Measurements from ENCODE around the gene CSTB. TPM values are rescaled to one million over a fixed set of nuclear protein-coding genes. Genes with fewer than 3 reads are reported as not detected.
"Not testable (repeated sequence)": the region's sequence is repeated elsewhere in the genome, so short reads cannot be mapped to it uniquely, and the experiment has no call there.

Gene CSTB
- total and polyA plus RNA-seq, 2 of the 8 experiments (the other 6 are each of a cell fraction or from before 2014, with no cell fraction given) = 53.8 to 64.1 TPM

- H3K18ac ChIP-seq (ENCODE audit: extremely low read depth, low read length); H3K79me1 ChIP-seq (ENCODE audit: low read depth, low read length); H2BK5ac ChIP-seq (ENCODE audit: low read depth, low read length); H3K23me2 ChIP-seq (ENCODE audit: low read depth, low read length); POLR2A ChIA-PET (ENCODE audit: partially characterized antibody); H3K4me2 ChIP-seq (ENCODE audit: insufficient read depth in 1 of 2, low read depth in 2 of 2, low read length in 2 of 2); H2BK20ac ChIP-seq (ENCODE audit: low read length); H3K23ac ChIP-seq (ENCODE audit: insufficient read length); DNase-seq (ENCODE audit: low read depth in 1 of 2, low spot score in 2 of 2); H3K79me2 ChIP-seq (ENCODE audit: control insufficient read depth in 1 of 2, insufficient read depth in 2 of 2, low read length in 2 of 2); H2AK5ac ChIP-seq (ENCODE audit: low read depth, low read length); H2BK15ac ChIP-seq (ENCODE audit: low read length); H3K14ac ChIP-seq (ENCODE audit: insufficient read length); H3K36me3 ChIP-seq (ENCODE audit: control insufficient read depth in 2 of 4, insufficient read depth in 4 of 4, low read length in 3 of 4); H4K8ac ChIP-seq (ENCODE audit: extremely low read depth, insufficient read depth, low read length); H4K20me1 ChIP-seq (replicated peaks in 1 of 2; ENCODE audit: control insufficient read depth in 1 of 2, insufficient read depth in 2 of 2, low read length in 2 of 2); FAIRE-seq; H4K91ac ChIP-seq (replicated peaks; ENCODE audit: insufficient read length, low read length); H3K4me1 ChIP-seq (replicated peaks in 1 of 4; ENCODE audit: control insufficient read depth in 3 of 4, insufficient read depth in 4 of 4, low read length in 3 of 4); H3K27me3 ChIP-seq (replicated peaks in 1 of 4; ENCODE audit: control insufficient read depth in 3 of 4, extremely low read depth in 1 of 4, insufficient read depth in 3 of 4, low read length in 3 of 4); H3K27ac ChIP-seq (ENCODE audit: low read depth, low read length); H2AFZ ChIP-seq (ENCODE audit: low read length); H2BK12ac ChIP-seq (ENCODE audit: low read depth, low read length); H3K4me3 ChIP-seq (ENCODE audit: extremely low read depth in 1 of 4, insufficient read depth in 2 of 4, low read depth in 3 of 4, low read length in 4 of 4); H4K5ac ChIP-seq (ENCODE audit: insufficient read length, low read depth, low read length); H3K4ac ChIP-seq (replicated peaks; ENCODE audit: insufficient read length, low read depth, low read length); H2BK120ac ChIP-seq (replicated peaks; ENCODE audit: low read depth, low read length); H3K56ac ChIP-seq (replicated peaks; ENCODE audit: insufficient read length, low read depth, low read length); H3K9ac ChIP-seq (replicated peaks in 1 of 4; ENCODE audit: extremely low read depth in 1 of 4, low read depth in 3 of 4, low read length in 3 of 4): not testable (repeated sequence)
- CTCF ChIA-PET (ENCODE audit: partially characterized antibody) = interaction anchor here (2.8 kb wide), 1 partner anchor 152 kb away, joined by 12 read pairs; no protein-coding TSS in a partner anchor
- H3K9me3 ChIP-seq (ENCODE audit: insufficient read depth in 2 of 2, low read depth in 1 of 2, low read length in 1 of 2) = peaks cover 0 to 15% of the 10 kb centered on the region in 2 experiments; a peak in 1 of 4 replicates
- 100% methylated on average over 2 of the region's 5 CpGs; no CpG with 5 or more reads in 1 of the 2 experiments for WGBS, 2 experiments (ENCODE audit: extremely low coverage in 1 of 2, insufficient coverage in 1 of 2, insufficient read length in 1 of 2, insufficient replicate concordance in 2 of 2, low coverage in 1 of 2, low lambda C conversion rate in 2 of 2, missing lambda C conversion rate in 1 of 2)
Observed at GRCh38 chr21:43822741-43823140, 46.6 kb upstream of the CSTB start.

GRCh38 chr21:43822166-43822565 lies 46.1 kb upstream of the CSTB start:
- CTCF ChIA-PET (ENCODE audit: partially characterized antibody) = interaction anchor here (2.8 kb wide), 1 partner anchor 153 kb away, joined by 12 read pairs; no protein-coding TSS in a partner anchor
- POLR2A ChIA-PET (ENCODE audit: partially characterized antibody) = not testable (repeated sequence)

More at GRCh38 chr21:43822166-43822565, 46.1 kb upstream of the CSTB start:
- H2AK5ac ChIP-seq (ENCODE audit: low read depth, low read length); H3K79me2 ChIP-seq (ENCODE audit: control insufficient read depth in 1 of 2, insufficient read depth in 2 of 2, low read length in 2 of 2); H2BK20ac ChIP-seq (ENCODE audit: low read length); H3K36me3 ChIP-seq (ENCODE audit: control insufficient read depth in 2 of 4, insufficient read depth in 4 of 4, low read length in 3 of 4); H3K4me3 ChIP-seq (ENCODE audit: extremely low read depth in 1 of 4, insufficient read depth in 2 of 4, low read depth in 3 of 4, low read length in 4 of 4); H3K9ac ChIP-seq (replicated peaks in 1 of 4; ENCODE audit: extremely low read depth in 1 of 4, low read depth in 3 of 4, low read length in 3 of 4); H3K4me1 ChIP-seq (replicated peaks in 1 of 4; ENCODE audit: control insufficient read depth in 3 of 4, insufficient read depth in 4 of 4, low read length in 3 of 4); FAIRE-seq; H2AFZ ChIP-seq (ENCODE audit: low read length); H3K23ac ChIP-seq (ENCODE audit: insufficient read length); H3K18ac ChIP-seq (ENCODE audit: extremely low read depth, low read length); DNase-seq (ENCODE audit: low read depth in 1 of 2, low spot score in 2 of 2); H2BK15ac ChIP-seq (ENCODE audit: low read length); H3K79me1 ChIP-seq (ENCODE audit: low read depth, low read length); H3K27ac ChIP-seq (ENCODE audit: low read depth, low read length); H3K4ac ChIP-seq (replicated peaks; ENCODE audit: insufficient read length, low read depth, low read length); H3K56ac ChIP-seq (replicated peaks; ENCODE audit: insufficient read length, low read depth, low read length); H3K27me3 ChIP-seq (replicated peaks in 1 of 4; ENCODE audit: control insufficient read depth in 3 of 4, extremely low read depth in 1 of 4, insufficient read depth in 3 of 4, low read length in 3 of 4); H3K4me2 ChIP-seq (ENCODE audit: insufficient read depth in 1 of 2, low read depth in 2 of 2, low read length in 2 of 2); H2BK5ac ChIP-seq (ENCODE audit: low read depth, low read length); H2BK120ac ChIP-seq (replicated peaks; ENCODE audit: low read depth, low read length); H4K8ac ChIP-seq (ENCODE audit: extremely low read depth, insufficient read depth, low read length); H4K91ac ChIP-seq (replicated peaks; ENCODE audit: insufficient read length, low read length); H4K20me1 ChIP-seq (replicated peaks in 1 of 2; ENCODE audit: control insufficient read depth in 1 of 2, insufficient read depth in 2 of 2, low read length in 2 of 2); H4K5ac ChIP-seq (ENCODE audit: insufficient read length, low read depth, low read length); H3K14ac ChIP-seq (ENCODE audit: insufficient read length); H3K23me2 ChIP-seq (ENCODE audit: low read depth, low read length); H2BK12ac ChIP-seq (ENCODE audit: low read depth, low read length): not testable (repeated sequence)
- WGBS, 2 experiments (ENCODE audit: extremely low coverage in 1 of 2, insufficient coverage in 1 of 2, insufficient read length in 1 of 2, insufficient replicate concordance in 2 of 2, low coverage in 1 of 2, low lambda C conversion rate in 2 of 2, missing lambda C conversion rate in 1 of 2) = 90% methylated on average over 10 of the region's 25 CpGs; no CpG with 5 or more reads in 1 of the 2 experiments
- peaks cover 0 to 15% of the 10 kb centered on the region in 2 experiments; a peak in 1 of 4 replicates for H3K9me3 ChIP-seq (ENCODE audit: insufficient read depth in 2 of 2, low read depth in 1 of 2, low read length in 1 of 2)
